Erythroblast (primary cell): Measurements from ENCODE around the gene EPS8.

Experiments
- GATA1 ChIP-seq: IDR thresholded peaks from 2 replicates; pipeline ENCODE4 v1.6.1; 2011; ENCODE audit warnings: low read depth, mild to moderate bottlenecking, control low read depth, low read length, moderate library complexity
- POLR2A ChIP-seq: IDR thresholded peaks from 2 replicates; pipeline ENCODE4 v1.6.1; 2011; ENCODE audit warnings: mild to moderate bottlenecking, low read length

- TF ChIP-seq POLR2A, result no peak
- TF ChIP-seq GATA1, result no peak
These were observed 152.9 kb downstream of the EPS8 start for GRCh38 chr12:15636060-15636890.
